Measurements from ENCODE around the gene PTPN13. TPM values are rescaled to one million over a fixed set of nuclear protein-coding genes. Genes with fewer than 3 reads are reported as not detected.

The PTPN13 gene
- total RNA-seq, 2 experiments from 2014 or later, result 3.9 to 4.1 TPM

- Histone ChIP-seq H3K4me1 (ENCODE audit: insufficient read depth, low read length) (no peaks in the 10 kb centered on the region), H3K27me3 (ENCODE audit: control insufficient read depth in 1 of 2, insufficient read depth in 2 of 2, low read length in 2 of 2) (no peaks in the 10 kb centered on the region), H3K36me3 (ENCODE audit: insufficient read depth, low read length) (no peaks in the 10 kb centered on the region), H3K9me3 (ENCODE audit: control insufficient read depth in 1 of 2, insufficient read depth in 1 of 2, low read length in 2 of 2) (no peaks in the 10 kb centered on the region), H3K27ac (ENCODE audit: low read depth in 1 of 2, low read length in 2 of 2) (no peak overlapping the region), H3K4me3 (ENCODE audit: low read length) (no peak overlapping the region)
- H3K27me3 Mint-ChIP-seq, result no peaks in the 10 kb centered on the region
- no peak for DNase-seq
- CTCF ChIA-PET, result no interaction called here
- no peak overlapping the region for H3K4me3 Mint-ChIP-seq
- no peaks in the 10 kb centered on the region for H3K9me3 Mint-ChIP-seq
- TF ChIP-seq CTCF (IDR thresholded peaks at IDR 0.05), result no peak
- H3K36me3 Mint-ChIP-seq (ENCODE audit: low read depth), result no peaks in the 10 kb centered on the region
- no peak for ATAC-seq (ENCODE audit: poor library complexity)
- intact Hi-C loops (cut with DNase I, micrococcal nuclease), result no loop called here
- POLR2A ChIA-PET, result no interaction called here
- no peaks in the 10 kb centered on the region for H3K4me1 Mint-ChIP-seq (ENCODE audit: low read depth)
- H3K27ac Mint-ChIP-seq, result no peak overlapping the region
Measured at GRCh38 chr4:86564795-86565194, 29.3 kb upstream of the PTPN13 start.

GRCh38 chr4:86565651-86566050 is 28.5 kb upstream of the PTPN13 start:
- ATAC-seq (ENCODE audit: poor library complexity), result no peak
- no peaks in the 10 kb centered on the region for H3K4me1 Mint-ChIP-seq (ENCODE audit: low read depth)
- Histone ChIP-seq H3K27ac (ENCODE audit: low read depth in 1 of 2, low read length in 2 of 2) (no peak overlapping the region), H3K4me1 (ENCODE audit: insufficient read depth, low read length) (no peaks in the 10 kb centered on the region), H3K4me3 (ENCODE audit: low read length) (no peak overlapping the region), H3K36me3 (ENCODE audit: insufficient read depth, low read length) (no peaks in the 10 kb centered on the region), H3K9me3 (ENCODE audit: control insufficient read depth in 1 of 2, insufficient read depth in 1 of 2, low read length in 2 of 2) (no peaks in the 10 kb centered on the region), H3K27me3 (ENCODE audit: control insufficient read depth in 1 of 2, insufficient read depth in 2 of 2, low read length in 2 of 2) (no peaks in the 10 kb centered on the region)
- H3K4me3 Mint-ChIP-seq, result no peak overlapping the region
- no peak for DNase-seq
- TF ChIP-seq CTCF (IDR thresholded peaks at IDR 0.05), result no peak
- no peaks in the 10 kb centered on the region for H3K27me3 Mint-ChIP-seq
- CTCF ChIA-PET, result no interaction called here
- intact Hi-C loops (cut with DNase I, micrococcal nuclease), result no loop called here
- H3K27ac Mint-ChIP-seq, result no peak overlapping the region
- H3K36me3 Mint-ChIP-seq (ENCODE audit: low read depth), result no peaks in the 10 kb centered on the region
- POLR2A ChIA-PET, result no interaction called here
- H3K9me3 Mint-ChIP-seq, result no peaks in the 10 kb centered on the region

- no peaks in the 10 kb centered on the region for H3K9me3 Mint-ChIP-seq
- Histone ChIP-seq H3K27me3 (ENCODE audit: control insufficient read depth in 1 of 2, insufficient read depth in 2 of 2, low read length in 2 of 2) (no peaks in the 10 kb centered on the region), H3K36me3 (ENCODE audit: insufficient read depth, low read length) (no peaks in the 10 kb centered on the region), H3K4me3 (ENCODE audit: low read length) (no peak overlapping the region), H3K9me3 (ENCODE audit: control insufficient read depth in 1 of 2, insufficient read depth in 1 of 2, low read length in 2 of 2) (no peaks in the 10 kb centered on the region), H3K4me1 (ENCODE audit: insufficient read depth, low read length) (no peaks in the 10 kb centered on the region), H3K27ac (ENCODE audit: low read depth in 1 of 2, low read length in 2 of 2) (no peak overlapping the region)
- no peak for ATAC-seq (ENCODE audit: poor library complexity)
- intact Hi-C loops (cut with DNase I, micrococcal nuclease), result no loop called here
- no peak for DNase-seq
- no peak overlapping the region for H3K4me3 Mint-ChIP-seq
- POLR2A ChIA-PET, result no interaction called here
- no peaks in the 10 kb centered on the region for H3K27me3 Mint-ChIP-seq
- no peaks in the 10 kb centered on the region for H3K4me1 Mint-ChIP-seq (ENCODE audit: low read depth)
- no peaks in the 10 kb centered on the region for H3K36me3 Mint-ChIP-seq (ENCODE audit: low read depth)
- TF ChIP-seq CTCF (IDR thresholded peaks at IDR 0.05), result no peak
- CTCF ChIA-PET, result no interaction called here
- H3K27ac Mint-ChIP-seq, result no peak overlapping the region
Measured at GRCh38 chr4:86569103-86569870, 24.8 kb upstream of the PTPN13 start.

Data from CD4-positive, alpha-beta T cell (primary cell).